Pancreas (tissue), 10 donors: ENCODE results near the gene SASH1. TPM values are rescaled to one million over a fixed set of nuclear protein-coding genes. Genes with fewer than 3 reads are reported as not detected.

Experiments used
- ATAC-seq, 4 donors: fragments of 200-7000 bp; cut with Tn5 transposase; one replicate each; pipeline versions ENCODE4 v1.8.0 to v1.9.1; 2020; ENCODE audit warnings: mild to moderate bottlenecking in 4 of 4, moderate library complexity in 4 of 4
- DNase-seq, 6 donors: peaks; one replicate each; pipeline ENCODE4 v3.0.0-alpha.2; 2020
- FAIRE-seq: peaks from 2 replicates; lab custom pipeline; 2012; peaks lifted over from hg19 to GRCh38; lab: Jason Lieb, UNC
- H3K27ac ChIP-seq, 4 donors: fragments of 200-600 bp; sonication (generic); 1 replicate in 3 of 4; 2 replicates in 1 of 4; pipeline versions ENCODE4 v1.5.0 to v1.8.0; 2020
- H3K27me3 ChIP-seq, 4 donors: fragments of 200-600 bp; one replicate each; pipeline ENCODE4 v1.8.0; 2021
- H3K36me3 ChIP-seq, 3 donors: fragments of 200-600 bp; sonication (generic) in 1 of 3; one replicate each; pipeline versions ENCODE4 v1.5.0 to v1.8.0; 2020 to 2021
- H3K4me1 ChIP-seq, 3 donors: fragments of 200-600 bp; one replicate each; pipeline ENCODE4 v1.8.0; 2021
- H3K4me3 ChIP-seq, 4 donors: fragments of 200-600 bp; sonication (generic) in 2 of 4; one replicate each; pipeline versions ENCODE4 v1.5.0 to v1.8.0; 2020 to 2021
- H3K9me3 ChIP-seq, 4 donors: fragments of 200-600 bp; one replicate each; pipeline ENCODE4 v1.8.0; 2021
- CTCF ChIP-seq, 4 donors: fragments of 200-600 bp; sonication (generic) in 3 of 4; IDR thresholded peaks; one replicate each; pipeline versions ENCODE4 v1.5.0 to v1.8.0; 2021; ENCODE audit warnings: antibody characterized with exemption in 4 of 4
- WGBS, 2 donors: extraction: QIAGEN DNeasy Blood & Tissue Kit; methylation state at CpG; one replicate each; pipeline ENCODE4 v1.1.7; 2013; 5-methylcytosine and 5-hydroxymethylcytosine counted together
- intact Hi-C, 3 donors: fragments of 100-400 bp; cut with DNase I; formaldehyde crosslinking; loops; one replicate each; pipeline versions ENCODE4 v1.11.1 to v1.14.2; 2022
- polyA plus RNA-seq, 2 donors: library from polyadenylated mRNA; stranded (reverse); fragments of 200-250 nt; gene quantifications; one replicate each; pipeline ENCODE4 v1.2.3, GENCODE V29; 2013
- total RNA-seq, 6 donors: library from RNA; stranded (reverse); fragmentation: NEBNext Ultra II Directional in 4 of 6; extraction: Animal tissue kit (Norgen Biotek cat#: 25700) in 4 of 6; gene quantifications; one replicate each; pipeline versions ENCODE4 v1.2.1 to v1.2.4, GENCODE V29; 2021 to 2023
- donor health status: healthy with polysubstance abuse.
- donor health status: DM: no; HTN: no; CAD: no; lungs with moderate emphysema.
- donor health status: DM: no; HTN: no; CAD: no.
- donor health status: control.
- donor health status: control.
- donor health status: Bipolar disorder and iron deficiency.
- donor health status: DM: yes; HTN: yes; CAD: no.
- donor health status: DM: no; HTN: no; CAD: no.
- donor health status: DM: no; HTN: no; CAD: no.
- donor health status: DM: yes; HTN: yes; CAD: no.

Gene SASH1
- total and polyA plus RNA-seq, 8 donors = 5.1 to 15.3 (median 8.9) TPM

DNA sequence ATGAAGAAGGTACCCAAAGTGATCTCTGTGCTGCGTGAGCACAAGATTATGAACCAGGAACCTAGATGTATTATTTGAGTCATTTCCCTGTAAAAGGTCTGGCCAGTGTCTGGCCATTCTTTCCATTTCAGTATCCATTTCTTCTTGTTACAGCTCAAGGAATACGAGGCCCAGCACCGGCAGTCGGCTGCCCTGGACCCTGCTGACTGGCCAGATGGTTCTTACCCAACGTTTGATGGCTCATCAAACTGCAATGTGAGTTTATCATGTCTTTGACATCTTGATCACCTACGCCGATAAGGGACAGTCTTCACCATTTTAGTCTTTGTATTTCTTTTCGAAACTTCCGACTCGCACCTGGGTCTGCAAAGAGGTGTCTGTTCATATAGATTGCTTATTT is 144.8 kb downstream of the SASH1 start:
- no peak for FAIRE-seq
- Histone ChIP-seq H3K27ac (no peak overlapping the region), H3K36me3 (no peaks in the 10 kb centered on the region), H3K4me3 (no peak overlapping the region), H3K4me1 (no peaks in the 10 kb centered on the region), H3K27me3 (no peaks in the 10 kb centered on the region), H3K9me3 (no peaks in the 10 kb centered on the region)
- intact Hi-C loops = no loop called here
- WGBS, 2 donors = 93 to 96% methylated on average over 9 to 10 of the region's 10 CpGs
- TF ChIP-seq CTCF (IDR thresholded peaks at IDR 0.05) = no peak
- ATAC-seq = no peak
- DNase-seq = no peak

- ATAC-seq (peak in 1 of 4 donors; percentile 24), DNase-seq (no peak), FAIRE-seq (no peak)
- no peak for TF ChIP-seq CTCF (IDR thresholded peaks at IDR 0.05)
- H3K4me3 ChIP-seq = no peak overlapping the region
- H3K27ac ChIP-seq = no peak overlapping the region
- no peaks in the 10 kb centered on the region for H3K36me3 ChIP-seq
- intact Hi-C loops = no loop called here
- 62 to 66% methylated on average over 6 of the region's 6 CpGs for WGBS, 2 donors
- H3K9me3 ChIP-seq = no peaks in the 10 kb centered on the region
- H3K27me3 ChIP-seq = no peaks in the 10 kb centered on the region
- H3K4me1 ChIP-seq = no peaks in the 10 kb centered on the region
Measured at GRCh38 chr6:148491638-148492251, 149.1 kb downstream of the SASH1 start.

GRCh38 chr6:148492654-148493290 is 150.1 kb downstream of the SASH1 start:
- no peaks in the 10 kb centered on the region for H3K4me1 ChIP-seq
- DNase-seq (no peak), FAIRE-seq (no peak), ATAC-seq (no peak)
- no peak overlapping the region for H3K27ac ChIP-seq
- no peaks in the 10 kb centered on the region for H3K9me3 ChIP-seq
- 93 to 96% methylated on average over 5 of the region's 5 CpGs for WGBS, 2 donors
- intact Hi-C loops = no loop called here
- TF ChIP-seq CTCF (IDR thresholded peaks at IDR 0.05) = no peak
- H3K27me3 ChIP-seq = no peaks in the 10 kb centered on the region
- H3K4me3 ChIP-seq = no peak overlapping the region
- no peaks in the 10 kb centered on the region for H3K36me3 ChIP-seq

DNA sequence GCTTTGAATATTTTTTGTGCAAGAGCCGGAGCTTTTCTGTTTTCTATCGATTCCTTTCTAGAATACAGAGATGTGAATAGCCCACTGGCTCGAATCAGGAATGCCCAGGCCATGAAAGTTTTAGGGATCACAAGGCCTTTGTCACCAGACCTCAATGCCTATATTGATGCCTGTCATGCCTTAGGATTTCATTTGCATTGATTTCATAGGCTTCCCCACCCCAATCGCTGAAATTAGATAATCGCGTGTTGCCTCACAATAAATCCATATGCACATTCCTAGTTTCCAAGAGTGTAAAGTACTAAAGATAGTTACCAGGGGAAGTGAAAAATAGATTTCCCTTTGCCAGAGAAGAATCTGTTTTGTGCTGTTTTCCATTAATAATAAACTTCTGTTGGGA is 150.8 kb downstream of the SASH1 start:
- H3K4me1 ChIP-seq = no peaks in the 10 kb centered on the region
- DNase-seq (no peak), ATAC-seq (no peak), FAIRE-seq (no peak)
- no peak overlapping the region for H3K27ac ChIP-seq
- no peaks in the 10 kb centered on the region for H3K9me3 ChIP-seq
- TF ChIP-seq CTCF (IDR thresholded peaks at IDR 0.05) = no peak
- H3K36me3 ChIP-seq = no peaks in the 10 kb centered on the region
- H3K27me3 ChIP-seq = no peaks in the 10 kb centered on the region
- no peak overlapping the region for H3K4me3 ChIP-seq
- 71 to 74% methylated on average over 6 of the region's 6 CpGs for WGBS, 2 donors
- intact Hi-C loops = no loop called here

DNA sequence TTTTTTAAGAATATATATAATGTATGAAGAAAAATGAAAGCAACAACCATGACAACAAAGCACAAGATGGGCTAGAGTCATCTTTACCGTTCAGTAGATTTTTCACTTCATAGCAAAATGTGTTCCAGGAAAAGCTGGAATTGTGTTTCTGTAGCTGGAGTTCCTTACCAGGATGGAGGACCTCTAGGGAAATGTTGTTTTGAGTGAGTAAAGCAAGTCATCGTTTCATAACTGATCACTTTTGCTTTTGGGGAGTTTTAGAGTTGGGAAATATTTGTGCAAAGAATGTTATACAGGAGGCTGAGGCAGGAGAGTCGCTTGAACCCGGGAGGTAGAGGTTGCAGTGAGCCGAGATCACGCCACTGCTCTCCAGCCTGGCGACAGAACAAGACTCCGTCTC is 151.6 kb downstream of the SASH1 start:
- 83 to 89% methylated on average over 8 of the region's 8 CpGs for WGBS, 2 donors
- intact Hi-C loops = no loop called here
- ATAC-seq (no peak), FAIRE-seq (no peak), DNase-seq (no peak)
- no peak overlapping the region for H3K27ac ChIP-seq
- H3K4me1 ChIP-seq = no peaks in the 10 kb centered on the region
- H3K27me3 ChIP-seq = no peaks in the 10 kb centered on the region
- H3K9me3 ChIP-seq = no peaks in the 10 kb centered on the region
- no peak for TF ChIP-seq CTCF (IDR thresholded peaks at IDR 0.05)
- H3K4me3 ChIP-seq = no peak overlapping the region
- H3K36me3 ChIP-seq = no peaks in the 10 kb centered on the region
